GM18507 (cell line): ENCODE data around the gene RCAN3.
A peak's percentile ranks its signal among the peaks of the same experiment; 100 is the strongest.

Experiments used
- DNase-seq: peaks from one replicate; pipeline ENCODE4 v3.0.0; 2011; ENCODE audit warnings: low read depth; ENCODE audit not compliant: insufficient read length; ENCODE audit errors: extremely low spot score
- FAIRE-seq: peaks from 2 replicates; lab custom pipeline; 2011; peaks lifted over from hg19 to GRCh38; lab: Jason Lieb, UNC

RCAN3 gene

GRCh38 chr1:24566236-24566867, 63.7 kb downstream of the RCAN3 start:
- FAIRE-seq (no peak), DNase-seq (no peak)

DNA sequence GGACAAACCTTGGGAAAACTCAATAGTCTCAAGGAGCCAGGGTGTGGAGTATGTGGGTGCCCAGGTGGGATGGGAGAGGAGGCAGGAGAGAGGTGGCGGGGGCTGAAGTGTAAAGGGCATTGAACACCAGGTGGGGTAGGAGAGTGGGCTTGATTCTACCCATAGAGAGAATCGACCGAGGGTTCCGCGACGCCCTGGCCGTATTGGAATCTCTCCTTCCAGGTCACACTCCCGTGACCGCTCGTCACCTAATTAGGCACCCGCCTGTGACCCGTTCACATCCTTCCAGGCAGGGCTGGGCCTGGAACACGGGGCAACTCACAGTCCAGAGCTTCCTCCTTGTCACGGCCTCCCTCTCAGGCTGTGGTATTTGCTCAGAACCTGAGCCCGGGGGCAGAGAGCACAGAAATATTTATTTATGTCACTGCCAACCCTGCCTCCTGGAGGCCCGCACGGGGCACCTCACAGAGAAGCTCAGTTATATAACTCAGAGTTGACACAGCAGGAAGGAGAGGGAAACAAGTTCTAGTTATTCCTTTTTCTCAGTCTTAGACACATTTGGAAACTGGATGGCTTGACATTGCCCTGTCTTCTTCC, 65.3 kb downstream of the RCAN3 start:
- FAIRE-seq (no peak), DNase-seq (no peak)

- DNase-seq (no peak), FAIRE-seq (no peak)
These were observed 65.8 kb downstream of the RCAN3 start for GRCh38 chr1:24568475-24568874.

DNA sequence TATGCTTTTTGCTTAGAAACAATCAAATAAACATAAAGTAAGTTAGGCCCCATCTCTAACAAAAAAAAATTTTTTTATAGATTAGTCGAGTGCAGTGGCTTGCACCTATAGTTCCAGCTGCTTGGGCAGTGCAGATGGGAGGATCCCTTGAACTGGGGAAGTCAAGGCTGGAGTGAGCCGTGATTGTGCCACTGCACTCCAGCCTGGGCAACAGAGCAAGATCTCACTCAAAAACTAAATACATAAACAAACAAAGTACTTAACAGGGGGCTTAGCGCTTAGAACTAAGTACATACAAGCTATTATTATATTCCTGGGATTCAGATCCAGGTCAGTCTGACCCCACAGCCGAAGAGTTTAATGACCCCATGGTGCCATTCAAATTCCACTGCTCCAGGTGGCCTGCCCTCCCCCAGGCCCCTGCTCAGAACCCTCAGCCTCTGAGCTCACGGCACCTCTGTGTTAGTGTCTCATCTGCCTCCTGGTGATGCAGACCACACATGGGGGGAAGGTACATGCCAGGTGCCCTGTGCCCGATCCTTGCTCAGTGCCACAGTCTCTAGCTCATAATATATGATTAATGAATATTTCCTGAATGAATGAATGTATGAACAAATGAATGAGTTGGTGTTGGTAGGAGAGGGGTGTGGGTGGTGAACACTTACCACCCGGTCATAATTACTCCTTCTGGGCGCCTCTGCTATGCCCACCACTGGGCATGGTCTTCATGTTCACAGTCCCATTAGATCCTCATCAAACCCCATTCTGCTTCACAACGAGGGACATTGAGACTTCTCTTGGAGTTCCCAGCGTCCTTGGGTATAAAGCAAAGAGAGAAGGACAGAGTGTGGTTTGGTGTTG, 67.9 kb downstream of the RCAN3 start:
- no peak for FAIRE-seq
- no peak for DNase-seq

DNA sequence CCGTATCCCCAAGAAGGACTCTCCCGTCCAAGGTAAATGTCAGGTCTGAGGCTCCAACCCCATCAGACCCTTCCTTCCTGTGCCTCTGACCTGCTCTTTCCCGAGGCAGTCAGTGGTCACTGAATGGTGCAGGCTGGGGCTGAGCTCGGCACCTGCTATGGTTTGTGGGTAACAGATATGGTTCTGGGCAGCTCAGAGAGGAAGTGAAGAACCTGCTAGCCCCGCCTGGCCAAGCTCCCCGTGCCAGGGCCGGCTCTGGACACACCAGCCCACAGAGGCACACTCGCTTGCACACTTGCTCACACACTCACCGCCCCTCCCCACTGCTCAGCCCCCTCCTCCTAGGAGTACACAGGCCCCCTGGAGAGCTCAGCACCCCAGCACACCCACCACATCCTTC, 69.7 kb downstream of the RCAN3 start:
- DNase-seq (no peak), FAIRE-seq (no peak)

DNA sequence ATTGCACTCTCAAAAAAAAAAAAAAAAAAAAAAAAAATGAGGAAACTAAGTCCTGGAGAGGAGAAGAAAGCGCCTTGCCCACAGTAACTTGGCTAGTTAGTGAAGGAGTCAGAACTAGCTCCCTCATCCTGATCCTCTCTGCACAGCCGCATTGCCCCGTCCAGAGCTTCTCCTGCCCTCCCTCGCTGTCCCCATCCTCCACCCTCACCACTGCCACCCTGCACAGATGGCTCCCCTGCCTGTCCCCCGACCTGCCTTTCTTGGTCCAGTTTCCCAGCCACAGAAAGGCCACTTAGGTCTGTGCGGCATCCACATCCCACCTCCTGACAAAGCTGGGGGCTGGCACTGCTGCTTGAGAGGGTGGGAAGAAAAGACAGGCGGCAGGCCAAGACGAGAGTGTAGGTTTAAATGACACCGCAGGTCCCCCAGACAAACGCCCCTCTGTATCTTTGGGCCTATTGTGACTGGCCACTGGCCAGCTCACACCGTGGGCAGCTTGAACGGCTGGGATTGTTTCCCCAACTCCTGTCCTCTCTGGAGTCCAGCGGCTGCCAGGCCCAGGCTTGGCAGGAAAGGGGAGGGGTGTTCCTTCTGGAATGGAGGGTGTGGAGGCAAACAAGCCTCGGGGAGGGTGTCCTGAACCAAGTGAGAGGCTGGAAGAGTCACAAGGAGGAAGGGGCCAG, 73.4 kb downstream of the RCAN3 start:
- DNase-seq (no peak), FAIRE-seq (no peak)

DNA sequence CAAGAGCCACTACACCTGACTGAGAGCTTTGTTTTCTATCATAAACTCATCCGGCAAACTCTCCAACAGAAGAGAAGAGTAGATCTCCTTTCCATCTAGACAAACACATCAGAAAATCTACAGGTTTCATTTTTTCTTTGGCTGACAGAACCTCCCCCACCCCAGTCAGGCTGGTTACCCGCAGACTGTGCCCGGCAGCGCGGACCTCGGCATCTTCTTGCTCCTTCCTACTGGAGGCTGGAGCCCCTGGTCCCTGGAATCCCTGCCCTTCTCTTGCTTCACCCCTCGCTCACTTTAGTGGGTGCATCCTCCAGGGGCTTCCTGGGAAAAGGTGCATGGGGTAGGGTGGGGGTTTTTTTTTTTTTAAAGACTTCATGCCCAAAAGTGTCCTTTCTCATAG, 76.2 kb downstream of the RCAN3 start:
- no peak for FAIRE-seq
- DNase-seq: no peak

- FAIRE-seq (no peak), DNase-seq (no peak)
These were observed 78.1 kb downstream of the RCAN3 start for GRCh38 chr1:24580756-24581155.

- DNase-seq (no peak), FAIRE-seq (no peak)
These were observed 81.6 kb downstream of the RCAN3 start for GRCh38 chr1:24584171-24584647.

- DNase-seq (no peak), FAIRE-seq (no peak)
These were observed 83.5 kb downstream of the RCAN3 start for GRCh38 chr1:24586119-24586518.

- FAIRE-seq (peak; percentile 95), DNase-seq (peak; percentile 50)
These were observed 84.6 kb downstream of the RCAN3 start for GRCh38 chr1:24586970-24587820.

DNA sequence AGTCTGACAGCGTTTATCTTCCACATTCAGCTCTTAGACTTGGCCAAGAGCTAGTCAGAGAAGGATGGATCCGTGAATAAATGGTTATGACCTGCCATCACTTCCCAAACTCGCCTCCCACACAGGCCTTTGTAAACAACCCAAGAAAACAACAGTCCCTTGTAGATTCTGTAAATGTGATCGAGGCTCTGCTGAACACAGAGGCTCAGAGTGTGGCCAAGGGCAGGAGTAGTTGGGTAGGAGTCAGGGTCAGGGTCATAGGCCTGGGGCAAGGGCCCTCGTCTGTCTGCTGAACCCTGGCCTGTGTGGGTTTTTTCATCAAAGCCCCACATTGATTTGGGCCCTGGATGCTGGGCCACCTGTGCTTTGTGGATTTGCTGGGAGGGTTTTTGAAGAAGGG, 85.9 kb downstream of the RCAN3 start:
- no peak for DNase-seq
- no peak for FAIRE-seq

DNA sequence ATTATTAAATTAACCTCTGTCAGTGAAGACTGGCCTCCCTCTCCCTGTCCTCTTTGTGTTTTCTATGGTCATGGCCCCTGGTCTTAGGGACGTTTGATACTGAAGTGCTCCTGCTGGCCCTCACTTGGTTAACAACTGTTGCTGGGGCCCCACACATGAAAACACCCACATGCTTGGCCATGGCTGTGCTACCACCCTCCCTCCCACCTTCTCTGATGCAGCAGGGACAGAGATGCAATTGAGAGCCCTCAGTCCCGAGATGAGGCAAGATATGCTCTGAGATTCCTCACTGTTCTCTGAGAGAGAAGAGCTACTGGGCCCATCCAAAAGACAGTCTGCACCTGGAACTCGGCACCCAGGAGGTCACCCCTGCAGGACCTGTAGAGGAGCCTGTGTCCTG, 86.6 kb downstream of the RCAN3 start:
- FAIRE-seq (no peak), DNase-seq (no peak)
